AG09309 (cell line): ENCODE measurements around the gene ALDH3A1.

Source experiments
- DNase-seq: peaks from one replicate; pipeline ENCODE4 v3.0.0-alpha.2; 2010; ENCODE audit warnings: low read depth
- H3K4me3 ChIP-seq: 2 replicates; pipeline ENCODE4 v1.5.1; 2011; ENCODE audit warnings: mild to moderate bottlenecking, low read depth, low read length, moderate library complexity; ENCODE audit not compliant: control insufficient read depth
- CTCF ChIP-seq: IDR thresholded peaks from 2 replicates; pipeline ENCODE4 v1.5.1; 2011; ENCODE audit warnings: mild to moderate bottlenecking, low read depth, low read length, inconsistent platforms; ENCODE audit not compliant: insufficient read depth, control insufficient read depth; ENCODE audit errors: missing control alignments

Gene ALDH3A1

DNA sequence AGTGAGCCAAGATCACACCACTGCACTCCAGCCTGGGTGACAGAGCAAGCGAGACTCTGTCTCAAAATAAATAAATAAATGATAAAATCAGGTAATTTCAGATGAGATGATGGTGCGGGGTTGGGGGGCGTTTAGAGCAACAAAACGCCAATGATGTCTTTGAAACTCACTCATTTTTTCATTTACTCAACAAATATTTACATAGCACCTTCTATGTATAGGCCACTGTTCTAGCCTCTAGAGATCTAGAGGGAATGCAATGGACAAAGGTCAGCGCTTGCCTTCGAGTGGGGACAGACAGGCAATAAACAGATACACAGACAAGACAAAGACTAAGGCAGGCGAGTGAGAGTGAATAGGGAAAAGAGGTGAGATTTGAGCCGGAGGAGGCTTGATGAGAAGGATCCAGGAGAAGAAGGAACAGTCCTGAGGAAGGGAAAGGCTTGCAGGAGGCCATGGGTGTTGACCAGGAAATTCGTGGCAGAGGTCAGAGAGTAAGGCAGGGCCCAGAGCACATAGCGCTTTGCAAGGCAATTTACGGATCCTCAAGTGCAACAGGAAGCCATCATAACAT is 14.1 kb downstream of the ALDH3A1 start:
- TF ChIP-seq CTCF = no peak
- no peak for DNase-seq
- H3K4me3 ChIP-seq = no peak overlapping the region

DNA sequence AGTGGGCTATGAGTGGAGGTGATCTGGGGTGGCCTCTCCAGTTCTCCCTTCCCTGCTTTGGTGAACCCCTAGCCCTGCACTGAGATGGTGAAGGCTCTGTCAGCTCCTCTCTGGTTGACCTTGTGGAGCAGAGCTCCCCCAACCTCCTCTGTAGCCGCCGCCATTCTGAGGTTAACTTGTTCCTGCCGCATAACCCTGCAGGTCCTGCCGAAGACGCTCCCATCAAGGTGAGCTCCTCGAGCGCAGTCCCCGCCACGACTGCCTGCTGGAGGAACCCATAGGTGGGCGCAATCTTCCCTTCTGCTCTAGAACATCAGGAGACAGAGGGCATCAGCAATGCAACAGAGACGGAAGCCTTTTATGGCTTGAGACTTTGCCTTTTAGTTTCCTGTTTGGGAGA is 16.5 kb downstream of the ALDH3A1 start:
- H3K4me3 ChIP-seq = no peak overlapping the region
- DNase-seq = no peak
- no peak for TF ChIP-seq CTCF

DNA sequence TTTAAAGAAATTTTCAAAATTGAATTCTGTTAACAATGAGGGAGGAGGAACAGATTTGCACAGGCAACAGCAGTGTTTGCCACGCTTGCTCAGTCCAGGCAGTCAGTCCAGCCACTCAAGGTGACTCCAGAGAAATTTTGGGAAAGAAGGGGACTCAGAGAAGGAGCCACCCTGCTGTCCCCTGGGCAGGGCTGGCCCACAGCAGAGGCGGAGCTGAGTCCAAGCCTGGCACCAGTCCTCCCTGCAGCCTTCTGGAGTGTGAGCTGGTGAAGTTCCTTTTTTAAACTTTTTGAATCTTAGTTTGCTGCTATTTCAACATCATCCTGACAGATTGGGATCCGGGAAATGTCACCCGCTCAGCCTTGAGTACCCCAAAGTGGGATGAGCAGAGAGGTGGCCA is 17.3 kb downstream of the ALDH3A1 start:
- H3K4me3 ChIP-seq = no peak overlapping the region
- no peak for DNase-seq
- no peak for TF ChIP-seq CTCF

DNA sequence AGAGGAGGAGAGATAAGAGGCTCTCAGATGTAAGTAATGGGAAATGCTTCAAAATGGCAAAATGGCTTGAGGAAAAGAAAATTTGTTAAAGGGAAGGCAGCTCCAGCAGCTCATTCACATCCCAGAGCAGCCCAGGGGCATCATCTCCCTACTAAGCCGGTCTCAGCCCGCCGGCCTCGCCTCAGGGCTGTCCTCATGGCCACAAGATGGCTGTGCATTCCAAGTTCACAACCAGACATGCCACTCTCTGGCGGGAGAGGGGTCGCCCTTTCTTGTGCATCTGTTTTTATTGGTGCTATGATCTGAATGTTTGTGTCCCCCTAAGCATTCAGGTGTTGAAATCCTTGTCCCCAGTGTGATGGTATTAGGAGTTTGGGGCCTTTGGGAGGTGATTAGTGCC is 18.2 kb downstream of the ALDH3A1 start:
- no peak for TF ChIP-seq CTCF
- no peak for DNase-seq
- no peak overlapping the region for H3K4me3 ChIP-seq

GRCh38 chr17:19728084-19728495 is 20.0 kb downstream of the ALDH3A1 start:
- no peak overlapping the region for H3K4me3 ChIP-seq
- peak; percentile 68 for DNase-seq
- TF ChIP-seq CTCF = no peak

- TF ChIP-seq CTCF = no peak
- peak; percentile 77 for DNase-seq
- no peak overlapping the region for H3K4me3 ChIP-seq
Measured at GRCh38 chr17:19727501-19728078, 20.5 kb downstream of the ALDH3A1 start.
